HepG2 (cell line): Measurements from ENCODE around the gene RAB3A.

Experiments used
- ARNT ChIP-seq: fragments of 450-650 bp; IDR thresholded peaks from 2 replicates; pipeline ENCODE4 v1.6.1; 2017
- FOXP1 ChIP-seq, 2 experiments: fragments of 450-650 bp in 1 of 2; IDR thresholded peaks; 2 replicates each; pipeline ENCODE4 v1.6.1; 2017 to 2018; ENCODE audit warnings: antibody characterized with exemption in 1 of 2
- POLR2AphosphoS5 ChIP-seq: IDR thresholded peaks from 2 replicates; pipeline ENCODE4 v1.6.1; 2012; ENCODE audit warnings: low read depth, low read length
- SIN3B ChIP-seq: fragments of 150-350 bp; IDR thresholded peaks from 2 replicates; pipeline ENCODE4 v1.6.1; 2014; ENCODE audit warnings: low read length
- ZNF570 ChIP-seq: sonication (generic); formaldehyde crosslinking; IDR thresholded peaks from 2 replicates; pipeline ENCODE4 v1.4.0; 2020; ENCODE audit warnings: mild to moderate bottlenecking, missing genetic modification reagents, borderline replicate concordance
- TF ChIP-seq, protein P1 (sequence below): sonication (generic); formaldehyde crosslinking; IDR thresholded peaks from 2 replicates; pipeline ENCODE4 v1.8.1; 2023; ENCODE audit warnings: mild to moderate bottlenecking, missing genetic modification reagents
- TF ChIP-seq, protein P2 (sequence below): sonication (generic); formaldehyde crosslinking; IDR thresholded peaks from 2 replicates; pipeline ENCODE4 v1.4.0; 2020; ENCODE audit warnings: missing genetic modification reagents

DNA sequence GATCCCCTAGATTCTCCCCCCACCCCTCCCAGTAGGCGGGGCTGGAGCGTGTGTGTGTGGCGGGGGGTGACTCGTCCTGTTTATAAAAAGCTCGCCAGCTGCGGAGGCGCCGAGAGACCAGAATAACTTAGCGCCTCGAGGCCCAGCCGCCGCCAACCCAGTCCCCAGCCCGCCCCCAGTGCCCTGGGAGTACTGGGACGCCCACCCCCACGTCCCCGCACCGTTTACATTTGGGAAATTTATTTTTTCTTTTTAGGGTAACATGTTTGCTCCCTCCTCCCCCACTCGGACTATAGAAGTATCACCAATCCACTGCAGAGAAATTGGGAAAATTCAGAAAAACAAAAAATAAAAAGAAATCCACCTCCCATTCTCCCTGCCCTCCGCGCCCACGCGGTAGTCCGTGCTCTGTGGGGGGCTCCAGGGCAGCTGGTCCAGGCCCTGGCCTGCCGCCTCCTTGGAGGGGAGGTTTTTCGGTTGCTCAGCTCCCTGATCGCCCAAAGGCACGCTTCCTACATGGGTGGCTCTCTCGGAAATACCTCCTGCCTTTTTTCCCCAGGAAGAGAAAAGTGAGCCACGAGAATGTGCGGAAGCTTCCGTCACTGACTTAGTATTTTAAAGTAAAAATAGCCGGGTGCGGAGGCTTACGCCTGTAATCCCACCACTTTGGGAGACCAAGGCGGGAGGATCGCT is 1.5 kb upstream of the RAB3A start:
- no peak for TF ChIP-seq ARNT
- TF ChIP-seq SIN3B = no peak
- TF ChIP-seq, protein P1, sequence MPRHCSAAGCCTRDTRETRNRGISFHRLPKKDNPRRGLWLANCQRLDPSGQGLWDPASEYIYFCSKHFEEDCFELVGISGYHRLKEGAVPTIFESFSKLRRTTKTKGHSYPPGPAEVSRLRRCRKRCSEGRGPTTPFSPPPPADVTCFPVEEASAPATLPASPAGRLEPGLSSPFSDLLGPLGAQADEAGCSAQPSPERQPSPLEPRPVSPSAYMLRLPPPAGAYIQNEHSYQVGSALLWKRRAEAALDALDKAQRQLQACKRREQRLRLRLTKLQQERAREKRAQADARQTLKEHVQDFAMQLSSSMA (CRISPR knock-in tag) = no peak
- no peak for TF ChIP-seq POLR2AphosphoS5
- TF ChIP-seq FOXP1 (IDR thresholded peaks at IDR 0.05) = no peak
- no peak for TF ChIP-seq FOXP1 (CRISPR knock-in tag; IDR thresholded peaks at IDR 0.05)
- no peak for TF ChIP-seq ZNF570 (CRISPR knock-in tag)
- TF ChIP-seq, protein P2, sequence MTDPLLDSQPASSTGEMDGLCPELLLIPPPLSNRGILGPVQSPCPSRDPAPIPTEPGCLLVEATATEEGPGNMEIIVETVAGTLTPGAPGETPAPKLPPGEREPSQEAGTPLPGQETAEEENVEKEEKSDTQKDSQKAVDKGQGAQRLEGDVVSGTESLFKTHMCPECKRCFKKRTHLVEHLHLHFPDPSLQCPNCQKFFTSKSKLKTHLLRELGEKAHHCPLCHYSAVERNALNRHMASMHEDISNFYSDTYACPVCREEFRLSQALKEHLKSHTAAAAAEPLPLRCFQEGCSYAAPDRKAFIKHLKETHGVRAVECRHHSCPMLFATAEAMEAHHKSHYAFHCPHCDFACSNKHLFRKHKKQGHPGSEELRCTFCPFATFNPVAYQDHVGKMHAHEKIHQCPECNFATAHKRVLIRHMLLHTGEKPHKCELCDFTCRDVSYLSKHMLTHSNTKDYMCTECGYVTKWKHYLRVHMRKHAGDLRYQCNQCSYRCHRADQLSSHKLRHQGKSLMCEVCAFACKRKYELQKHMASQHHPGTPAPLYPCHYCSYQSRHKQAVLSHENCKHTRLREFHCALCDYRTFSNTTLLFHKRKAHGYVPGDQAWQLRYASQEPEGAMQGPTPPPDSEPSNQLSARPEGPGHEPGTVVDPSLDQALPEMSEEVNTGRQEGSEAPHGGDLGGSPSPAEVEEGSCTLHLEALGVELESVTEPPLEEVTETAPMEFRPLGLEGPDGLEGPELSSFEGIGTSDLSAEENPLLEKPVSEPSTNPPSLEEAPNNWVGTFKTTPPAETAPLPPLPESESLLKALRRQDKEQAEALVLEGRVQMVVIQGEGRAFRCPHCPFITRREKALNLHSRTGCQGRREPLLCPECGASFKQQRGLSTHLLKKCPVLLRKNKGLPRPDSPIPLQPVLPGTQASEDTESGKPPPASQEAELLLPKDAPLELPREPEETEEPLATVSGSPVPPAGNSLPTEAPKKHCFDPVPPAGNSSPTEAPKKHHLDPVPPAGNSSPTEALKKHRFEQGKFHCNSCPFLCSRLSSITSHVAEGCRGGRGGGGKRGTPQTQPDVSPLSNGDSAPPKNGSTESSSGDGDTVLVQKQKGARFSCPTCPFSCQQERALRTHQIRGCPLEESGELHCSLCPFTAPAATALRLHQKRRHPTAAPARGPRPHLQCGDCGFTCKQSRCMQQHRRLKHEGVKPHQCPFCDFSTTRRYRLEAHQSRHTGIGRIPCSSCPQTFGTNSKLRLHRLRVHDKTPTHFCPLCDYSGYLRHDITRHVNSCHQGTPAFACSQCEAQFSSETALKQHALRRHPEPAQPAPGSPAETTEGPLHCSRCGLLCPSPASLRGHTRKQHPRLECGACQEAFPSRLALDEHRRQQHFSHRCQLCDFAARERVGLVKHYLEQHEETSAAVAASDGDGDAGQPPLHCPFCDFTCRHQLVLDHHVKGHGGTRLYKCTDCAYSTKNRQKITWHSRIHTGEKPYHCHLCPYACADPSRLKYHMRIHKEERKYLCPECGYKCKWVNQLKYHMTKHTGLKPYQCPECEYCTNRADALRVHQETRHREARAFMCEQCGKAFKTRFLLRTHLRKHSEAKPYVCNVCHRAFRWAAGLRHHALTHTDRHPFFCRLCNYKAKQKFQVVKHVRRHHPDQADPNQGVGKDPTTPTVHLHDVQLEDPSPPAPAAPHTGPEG (CRISPR knock-in tag) = no peak
